Osteoblast (primary cell): ENCODE measurements around the gene MB. TPM values are rescaled to one million over a fixed set of nuclear protein-coding genes. Genes with fewer than 3 reads are reported as not detected.

Experiments used
- DNase-seq: peaks from one replicate; pipeline ENCODE4 v3.0.0; 2011; ENCODE audit warnings: low spot score, mixed read lengths; ENCODE audit not compliant: insufficient read length; ENCODE audit errors: missing footprints
- H2AFZ ChIP-seq: 2 replicates; pipeline ENCODE4 v1.6.0; 2011; ENCODE audit warnings: mild to moderate bottlenecking, low read length
- H3K27ac ChIP-seq: 2 replicates; pipeline ENCODE4 v1.5.1; 2011; ENCODE audit warnings: mild to moderate bottlenecking, low read depth, low read length, moderate library complexity
- H3K27me3 ChIP-seq: 2 replicates; pipeline ENCODE4 v1.6.0; 2012; ENCODE audit warnings: mild to moderate bottlenecking, control low read depth, inconsistent platforms, low read length, moderate library complexity; ENCODE audit not compliant: insufficient read depth
- H3K36me3 ChIP-seq: 2 replicates; pipeline ENCODE4 v1.5.1; 2011; ENCODE audit warnings: mild to moderate bottlenecking, low read length, control low read depth, moderate library complexity; ENCODE audit not compliant: insufficient read depth
- H3K4me1 ChIP-seq: 2 replicates; pipeline ENCODE4 v1.5.1; 2011; ENCODE audit warnings: mild to moderate bottlenecking, low read length, control low read depth, moderate library complexity; ENCODE audit not compliant: insufficient read depth
- H3K4me2 ChIP-seq: 2 replicates; pipeline ENCODE4 v1.6.0; 2011; ENCODE audit warnings: mild to moderate bottlenecking, low read length; ENCODE audit not compliant: insufficient read depth
- H3K4me3 ChIP-seq: fragments of 200-600 bp; sonication (generic); 3 replicates; pipeline ENCODE4 v1.5.1; 2012; ENCODE audit warnings: mild to moderate bottlenecking, low read length, inconsistent platforms; ENCODE audit not compliant: insufficient read depth
- H3K79me2 ChIP-seq: 2 replicates; pipeline ENCODE4 v1.6.0; 2012; ENCODE audit warnings: mild to moderate bottlenecking, low read length, control low read depth, inconsistent platforms; ENCODE audit not compliant: insufficient read depth
- H3K9me3 ChIP-seq: 2 replicates; pipeline ENCODE4 v1.5.1; 2011; ENCODE audit warnings: low read depth, low read length, control low read depth
- H4K20me1 ChIP-seq: 2 replicates; pipeline ENCODE4 v1.6.0; 2012; ENCODE audit warnings: mild to moderate bottlenecking, low read length, control low read depth; ENCODE audit not compliant: insufficient read depth
- CTCF ChIP-seq: IDR thresholded peaks from 2 replicates; pipeline ENCODE4 v1.5.1; 2011; ENCODE audit warnings: mild to moderate bottlenecking, low read depth, low read length, moderate library complexity; ENCODE audit errors: extremely low read depth
- total RNA-seq: library from RNA; depleted of rRNA; stranded (reverse); fragments of >200 nt; gene quantifications from 2 replicates; pipeline ENCODE4 v1.2.3, GENCODE V29; 2012

MB gene
- total RNA-seq, 1 donor: 0.36 TPM

- Histone ChIP-seq H3K36me3 (no peaks in the 10 kb centered on the region), H3K4me3 (no peak overlapping the region), H3K4me1 (peaks cover 1% of the 10 kb centered on the region), H4K20me1 (no peaks in the 10 kb centered on the region), H3K4me2 (no peak overlapping the region), H3K79me2 (no peaks in the 10 kb centered on the region), H3K9me3 (no peaks in the 10 kb centered on the region), H3K27me3 (no peaks in the 10 kb centered on the region), H3K27ac (no peak overlapping the region), H2AFZ (no peak overlapping the region)
- no peak for DNase-seq
- no peak for TF ChIP-seq CTCF
Observed at GRCh38 chr22:35616043-35616442, 1.1 kb downstream of the MB start.

DNA sequence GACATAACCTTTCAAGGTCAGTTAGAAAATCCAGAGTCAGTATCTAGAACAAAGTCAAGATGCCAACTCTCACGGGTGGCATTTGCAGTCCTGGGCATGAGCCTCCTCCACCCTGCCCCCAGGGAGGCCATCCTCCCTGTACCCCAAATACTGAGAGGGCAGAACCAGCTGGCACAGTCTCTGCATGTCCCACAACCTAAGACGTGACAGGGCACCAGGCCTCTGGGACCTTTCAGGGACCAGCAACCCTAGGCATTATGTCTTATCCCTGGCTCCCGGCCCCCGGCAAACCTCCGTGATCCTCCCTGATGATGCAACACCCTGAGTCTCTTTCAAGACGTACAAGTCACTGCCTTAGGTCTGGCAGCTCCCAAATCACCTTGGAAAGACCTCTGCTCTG, 2.0 kb downstream of the MB start:
- Histone ChIP-seq H3K27ac (no peak overlapping the region), H4K20me1 (no peaks in the 10 kb centered on the region), H3K4me3 (no peak overlapping the region), H3K9me3 (no peaks in the 10 kb centered on the region), H3K36me3 (no peaks in the 10 kb centered on the region), H3K4me2 (no peak overlapping the region), H3K79me2 (no peaks in the 10 kb centered on the region), H3K4me1 (no peaks in the 10 kb centered on the region), H2AFZ (no peak overlapping the region), H3K27me3 (peaks cover 7% of the 10 kb centered on the region)
- TF ChIP-seq CTCF: no peak
- no peak for DNase-seq

DNA sequence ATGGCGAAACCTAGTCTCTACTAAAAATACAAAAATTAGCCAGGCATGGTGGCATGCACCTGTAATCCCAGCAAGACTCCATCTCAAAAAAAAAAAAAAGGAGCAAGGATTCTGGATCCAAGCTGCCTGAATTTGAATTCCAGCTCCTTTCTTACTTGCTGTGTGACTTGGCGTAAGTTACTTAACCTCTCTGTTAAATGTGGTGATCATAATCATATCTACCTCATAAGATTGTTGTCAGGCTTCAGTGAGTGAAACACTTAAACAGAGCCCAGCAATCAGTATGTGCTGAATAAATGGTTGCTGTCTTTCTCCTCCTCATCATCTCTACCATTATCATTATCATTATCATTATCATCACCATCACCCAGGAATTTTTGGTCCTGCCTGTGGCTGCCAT, 2.7 kb downstream of the MB start:
- no peak overlapping the region for H3K27ac ChIP-seq
- no peak for TF ChIP-seq CTCF
- H2AFZ ChIP-seq: no peak overlapping the region
- no peaks in the 10 kb centered on the region for H3K79me2 ChIP-seq
- DNase-seq: no peak
- H4K20me1 ChIP-seq: no peaks in the 10 kb centered on the region
- H3K4me2 ChIP-seq: no peak overlapping the region
- H3K27me3 ChIP-seq: peaks cover 14% of the 10 kb centered on the region
- no peaks in the 10 kb centered on the region for H3K4me1 ChIP-seq
- H3K4me3 ChIP-seq: no peak overlapping the region
- no peaks in the 10 kb centered on the region for H3K9me3 ChIP-seq
- no peaks in the 10 kb centered on the region for H3K36me3 ChIP-seq

DNA sequence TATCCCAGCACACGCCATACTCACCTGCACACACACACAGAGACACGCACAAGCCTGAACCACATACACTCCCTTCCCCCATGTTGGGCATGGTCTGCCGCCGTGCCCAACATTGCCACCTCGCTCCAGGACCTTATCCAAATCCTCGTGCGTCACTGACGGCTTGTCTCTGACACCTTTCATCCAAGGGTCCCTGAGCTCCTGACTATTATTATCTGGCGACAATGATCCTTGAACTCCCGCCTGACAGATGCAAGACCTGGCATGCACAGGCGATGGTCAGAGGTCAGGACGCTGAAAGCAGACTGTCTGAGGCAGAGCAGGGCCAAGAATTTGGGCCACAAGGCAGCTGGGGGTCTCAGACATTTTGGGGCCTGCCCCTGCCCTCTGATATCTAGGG, 4.2 kb downstream of the MB start:
- no peaks in the 10 kb centered on the region for H3K9me3 ChIP-seq
- no peak for TF ChIP-seq CTCF
- peaks cover 14% of the 10 kb centered on the region for H3K27me3 ChIP-seq

More for the DNA sequence above, 4.2 kb downstream of the MB start:
- H3K79me2 ChIP-seq: no peaks in the 10 kb centered on the region
- no peaks in the 10 kb centered on the region for H4K20me1 ChIP-seq
- H3K27ac ChIP-seq: no peak overlapping the region
- DNase-seq: no peak
- H3K36me3 ChIP-seq: no peaks in the 10 kb centered on the region
- H3K4me1 ChIP-seq: no peaks in the 10 kb centered on the region
- no peak overlapping the region for H2AFZ ChIP-seq
- no peak overlapping the region for H3K4me2 ChIP-seq
- H3K4me3 ChIP-seq: no peak overlapping the region
